WERI-Rb-1 (cell line): ENCODE measurements around the gene PRR15L.
A peak's percentile ranks its signal among the peaks of the same experiment; 100 is the strongest.

Source experiments
- DNase-seq: peaks from one replicate; pipeline ENCODE4 v3.0.0-alpha.2; 2020
- H3K27ac ChIP-seq: fragments of 250-450 bp; sonication (Bioruptor Pico); 2 replicates; pipeline ENCODE4 v1.5.1; 2020; ENCODE audit warnings: mild to moderate bottlenecking, moderate library complexity
- H3K27me3 ChIP-seq: fragments of 250-450 bp; sonication (Bioruptor Pico); 2 replicates; pipeline ENCODE4 v1.5.1; 2021; ENCODE audit warnings: mild to moderate bottlenecking, low read depth, moderate library complexity; ENCODE audit not compliant: insufficient read depth, severe bottlenecking
- H3K36me3 ChIP-seq: fragments of 250-450 bp; sonication (Bioruptor Pico); 2 replicates; pipeline ENCODE4 v1.5.1; 2020; ENCODE audit warnings: mild to moderate bottlenecking, moderate library complexity
- H3K4me3 ChIP-seq: 2 replicates; pipeline ENCODE4 v1.5.1; 2011; ENCODE audit warnings: low read depth, mild to moderate bottlenecking, control low read depth, low read length
- H3K9me3 ChIP-seq: fragments of 250-450 bp; sonication (Bioruptor Pico); 2 replicates; pipeline ENCODE4 v1.5.1; 2021; ENCODE audit warnings: mild to moderate bottlenecking, moderate library complexity; ENCODE audit not compliant: severe bottlenecking
- CTCF ChIP-seq: IDR thresholded peaks from 2 replicates; pipeline ENCODE4 v1.5.1; 2011; ENCODE audit warnings: low read depth, mild to moderate bottlenecking, control low read depth, inconsistent platforms, low read length

PRR15L gene

GRCh38 chr17:47969930-47970724 lies 12.4 kb upstream of the PRR15L start:
- no peaks in the 10 kb centered on the region for H3K9me3 ChIP-seq
- no peak for TF ChIP-seq CTCF
- peaks cover 27% of the 10 kb centered on the region for H3K36me3 ChIP-seq
- peak overlapping the region; percentile 27 for H3K4me3 ChIP-seq
- H3K27ac ChIP-seq = peak overlapping the region; percentile 43
- no peak for DNase-seq
- H3K27me3 ChIP-seq = no peaks in the 10 kb centered on the region

- H3K27me3 ChIP-seq = no peaks in the 10 kb centered on the region
- peaks cover 17% of the 10 kb centered on the region for H3K36me3 ChIP-seq
- H3K27ac ChIP-seq = no peak overlapping the region
- DNase-seq = no peak
- H3K4me3 ChIP-seq = no peak overlapping the region
- no peak for TF ChIP-seq CTCF
- no peaks in the 10 kb centered on the region for H3K9me3 ChIP-seq
Observed at GRCh38 chr17:47968836-47969235, 11.2 kb upstream of the PRR15L start.

- no peaks in the 10 kb centered on the region for H3K9me3 ChIP-seq
- H3K27ac ChIP-seq = no peak overlapping the region
- no peak for DNase-seq
- no peak for TF ChIP-seq CTCF
- H3K36me3 ChIP-seq = peaks cover 6% of the 10 kb centered on the region
- H3K4me3 ChIP-seq = no peak overlapping the region
- no peaks in the 10 kb centered on the region for H3K27me3 ChIP-seq
Observed at GRCh38 chr17:47967607-47968252, 10.0 kb upstream of the PRR15L start.

- no peak for TF ChIP-seq CTCF
- Histone ChIP-seq H3K9me3 (peaks cover 11% of the 10 kb centered on the region), H3K4me3 (no peak overlapping the region), H3K27me3 (no peaks in the 10 kb centered on the region), H3K27ac (no peak overlapping the region), H3K36me3 (no peaks in the 10 kb centered on the region)
- DNase-seq = no peak
Observed at GRCh38 chr17:47966079-47966519, 8.4 kb upstream of the PRR15L start.

GRCh38 chr17:47964856-47965255 lies 7.2 kb upstream of the PRR15L start:
- TF ChIP-seq CTCF = no peak
- no peak overlapping the region for H3K4me3 ChIP-seq
- peaks cover 11% of the 10 kb centered on the region for H3K9me3 ChIP-seq
- H3K36me3 ChIP-seq = no peaks in the 10 kb centered on the region
- H3K27me3 ChIP-seq = no peaks in the 10 kb centered on the region
- no peak overlapping the region for H3K27ac ChIP-seq
- no peak for DNase-seq
